Stomach (tissue), 4 donors: Measurements from ENCODE around the gene CCL26.

Source experiments
- EP300 ChIP-seq: sonication (generic); formaldehyde crosslinking; IDR thresholded peaks from one replicate; pipeline ENCODE4 v1.6.1; 2017; ENCODE audit warnings: antibody characterized with exemption
- POLR2A ChIP-seq, 4 donors: fragments of 450-650 bp; IDR thresholded peaks; one replicate each; pipeline ENCODE4 v1.6.1; 2016; ENCODE audit warnings: antibody characterized with exemption in 4 of 4, control low read depth in 2 of 4, mild to moderate bottlenecking in 1 of 4, moderate library complexity in 1 of 4
- TF ChIP-seq, protein P1 (sequence below), 7 experiments: fragments of 450-650 bp in 4 of 7; fragments of 200-600 bp in 3 of 7; sonication (generic) in 3 of 7; IDR thresholded peaks; one replicate each; pipeline ENCODE4 v1.5.1; 2016 to 2019; ENCODE audit warnings: antibody characterized with exemption in 7 of 7, control low read depth in 2 of 7, mild to moderate bottlenecking in 1 of 7

DNA sequence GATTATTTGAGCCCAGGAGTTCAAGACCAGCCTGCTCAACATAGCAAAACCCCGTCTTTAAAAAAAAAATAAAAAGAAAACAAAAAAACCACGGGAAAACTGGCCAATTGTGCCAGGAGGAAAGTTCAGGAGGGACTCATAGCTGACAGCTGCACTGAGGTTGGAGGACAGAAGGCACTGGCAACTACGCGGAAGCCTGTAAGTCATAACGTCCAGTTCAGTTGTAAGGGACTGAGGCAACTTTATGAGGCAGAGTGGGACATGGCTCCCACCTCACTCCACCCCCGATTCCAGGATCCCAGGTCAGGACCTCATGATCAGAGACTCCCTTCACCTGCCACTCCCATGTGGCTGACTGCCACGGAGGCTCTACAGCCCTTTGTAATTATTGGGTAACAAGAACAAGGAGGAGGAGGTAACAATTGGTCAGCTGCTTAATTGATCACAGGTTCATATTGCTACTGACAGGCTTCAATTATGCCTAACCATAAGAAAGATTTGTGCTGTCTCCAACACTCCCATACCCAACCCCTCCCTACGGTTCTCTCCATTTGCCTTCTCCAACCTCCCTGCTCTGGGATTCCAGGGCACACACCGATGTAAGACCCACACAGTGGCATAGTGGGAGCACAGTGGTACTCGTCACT is 43.5 kb upstream of the CCL26 start:
- TF ChIP-seq, protein P1, sequence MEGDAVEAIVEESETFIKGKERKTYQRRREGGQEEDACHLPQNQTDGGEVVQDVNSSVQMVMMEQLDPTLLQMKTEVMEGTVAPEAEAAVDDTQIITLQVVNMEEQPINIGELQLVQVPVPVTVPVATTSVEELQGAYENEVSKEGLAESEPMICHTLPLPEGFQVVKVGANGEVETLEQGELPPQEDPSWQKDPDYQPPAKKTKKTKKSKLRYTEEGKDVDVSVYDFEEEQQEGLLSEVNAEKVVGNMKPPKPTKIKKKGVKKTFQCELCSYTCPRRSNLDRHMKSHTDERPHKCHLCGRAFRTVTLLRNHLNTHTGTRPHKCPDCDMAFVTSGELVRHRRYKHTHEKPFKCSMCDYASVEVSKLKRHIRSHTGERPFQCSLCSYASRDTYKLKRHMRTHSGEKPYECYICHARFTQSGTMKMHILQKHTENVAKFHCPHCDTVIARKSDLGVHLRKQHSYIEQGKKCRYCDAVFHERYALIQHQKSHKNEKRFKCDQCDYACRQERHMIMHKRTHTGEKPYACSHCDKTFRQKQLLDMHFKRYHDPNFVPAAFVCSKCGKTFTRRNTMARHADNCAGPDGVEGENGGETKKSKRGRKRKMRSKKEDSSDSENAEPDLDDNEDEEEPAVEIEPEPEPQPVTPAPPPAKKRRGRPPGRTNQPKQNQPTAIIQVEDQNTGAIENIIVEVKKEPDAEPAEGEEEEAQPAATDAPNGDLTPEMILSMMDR (IDR thresholded peaks at IDR 0.05): no peak
- TF ChIP-seq EP300: no peak
- TF ChIP-seq POLR2A (IDR thresholded peaks at IDR 0.05): no peak
